Measurements from ENCODE around the gene OTOF.

DNA sequence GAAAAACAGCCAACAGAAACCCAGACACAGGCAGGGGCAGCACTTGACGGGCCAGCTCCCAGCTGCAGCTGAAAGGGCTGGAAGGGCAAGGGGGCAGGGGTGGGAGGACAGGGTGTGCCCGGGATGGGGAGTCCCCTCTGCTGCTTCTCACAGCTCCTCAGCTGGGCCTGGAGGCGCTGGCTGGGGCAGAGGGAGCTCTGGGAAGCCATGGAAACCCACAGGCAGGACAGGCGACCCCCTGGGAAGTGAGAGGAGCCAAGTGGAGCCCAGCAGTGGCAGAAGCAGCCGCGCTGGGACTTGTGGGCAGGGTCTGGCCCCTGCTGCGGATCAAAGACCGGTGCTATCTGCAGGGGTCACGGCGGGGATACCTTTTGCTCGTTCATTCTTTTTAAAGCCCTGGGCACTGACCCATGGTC is 20.7 kb downstream of the OTOF start:
- TF ChIP-seq, protein P1, sequence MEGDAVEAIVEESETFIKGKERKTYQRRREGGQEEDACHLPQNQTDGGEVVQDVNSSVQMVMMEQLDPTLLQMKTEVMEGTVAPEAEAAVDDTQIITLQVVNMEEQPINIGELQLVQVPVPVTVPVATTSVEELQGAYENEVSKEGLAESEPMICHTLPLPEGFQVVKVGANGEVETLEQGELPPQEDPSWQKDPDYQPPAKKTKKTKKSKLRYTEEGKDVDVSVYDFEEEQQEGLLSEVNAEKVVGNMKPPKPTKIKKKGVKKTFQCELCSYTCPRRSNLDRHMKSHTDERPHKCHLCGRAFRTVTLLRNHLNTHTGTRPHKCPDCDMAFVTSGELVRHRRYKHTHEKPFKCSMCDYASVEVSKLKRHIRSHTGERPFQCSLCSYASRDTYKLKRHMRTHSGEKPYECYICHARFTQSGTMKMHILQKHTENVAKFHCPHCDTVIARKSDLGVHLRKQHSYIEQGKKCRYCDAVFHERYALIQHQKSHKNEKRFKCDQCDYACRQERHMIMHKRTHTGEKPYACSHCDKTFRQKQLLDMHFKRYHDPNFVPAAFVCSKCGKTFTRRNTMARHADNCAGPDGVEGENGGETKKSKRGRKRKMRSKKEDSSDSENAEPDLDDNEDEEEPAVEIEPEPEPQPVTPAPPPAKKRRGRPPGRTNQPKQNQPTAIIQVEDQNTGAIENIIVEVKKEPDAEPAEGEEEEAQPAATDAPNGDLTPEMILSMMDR (conservative IDR thresholded peaks at IDR 0.05; ENCODE audit: low read length) = no peak
- no peak for TF ChIP-seq EZH2phosphoT487 (IDR thresholded peaks at IDR 0.05; ENCODE audit: borderline replicate concordance)
